GM18502 (cell line): ENCODE results near the gene KRT12.
"Not testable (repeated sequence)": the region's sequence is repeated elsewhere in the genome, so short reads cannot be mapped to it uniquely, and the experiment has no call there.

Experiments
- ATAC-seq: cut with Tn5 transposase; IDR thresholded peaks from one replicate; pipeline ENCODE4 v1.9.1; 2021; ENCODE audit warnings: mild to moderate bottlenecking; ENCODE audit not compliant: unreplicated experiment, poor library complexity

The KRT12 gene

DNA sequence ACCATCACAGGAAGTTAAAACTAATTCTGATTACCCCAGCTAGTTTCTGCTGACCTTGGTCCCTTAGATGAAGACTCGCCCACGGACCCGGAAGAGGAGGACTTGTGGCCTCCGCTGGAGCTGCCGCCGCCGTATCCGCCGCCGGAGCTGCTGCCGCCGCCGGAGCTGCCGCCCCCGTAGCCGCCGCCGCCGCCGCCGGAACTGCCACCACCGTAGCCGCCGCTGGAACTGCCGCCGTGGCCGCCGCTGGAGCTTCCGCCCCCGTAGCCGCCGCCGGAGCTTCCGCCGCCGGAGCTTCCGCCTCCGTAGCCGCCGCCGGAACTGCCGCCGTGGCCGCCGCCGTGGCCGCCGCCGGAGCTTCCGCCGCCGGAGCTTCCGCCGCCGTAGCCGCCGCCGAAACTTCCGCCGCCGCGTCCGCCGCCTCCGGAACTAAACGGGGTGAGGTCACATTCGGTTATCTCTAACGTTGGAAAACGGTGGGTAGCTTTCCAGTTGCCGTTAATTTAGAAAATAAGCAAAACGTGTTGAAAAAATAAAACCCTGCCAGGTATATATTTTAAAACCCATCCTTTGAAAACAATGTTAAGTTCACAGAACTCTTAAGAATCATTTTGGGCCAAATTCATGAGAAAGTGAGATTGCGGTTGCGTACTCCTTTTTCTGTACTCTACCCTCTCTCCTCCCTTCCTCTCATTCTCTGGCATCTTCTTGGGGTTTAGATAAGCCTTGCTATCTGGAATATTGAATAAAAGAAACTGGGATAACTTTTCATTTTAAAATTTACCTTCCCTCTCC is 48.1 kb downstream of the KRT12 start:
- ATAC-seq, result peak; percentile 76

DNA sequence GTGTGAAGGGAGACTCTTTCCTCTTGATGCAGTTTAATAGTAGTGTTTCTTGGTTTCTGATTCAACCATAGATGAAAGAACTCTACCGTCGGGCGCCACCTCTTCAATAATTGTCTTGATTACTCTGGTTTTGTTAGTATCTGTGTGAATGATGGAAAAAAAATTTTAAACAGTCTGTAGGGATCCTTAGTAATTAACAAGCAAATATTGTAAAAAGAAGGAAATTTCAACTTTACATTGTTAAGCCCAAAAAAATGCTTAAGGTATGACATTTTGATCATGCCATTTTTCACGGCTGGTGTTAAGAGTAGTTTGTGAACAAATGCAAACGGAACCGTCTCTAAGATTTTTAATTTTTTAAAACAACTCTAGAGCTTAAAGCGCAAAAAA is 48.7 kb downstream of the KRT12 start:
- ATAC-seq, result no peak

GRCh38 chr17:40817103-40817682 is 49.8 kb downstream of the KRT12 start:
- no peak for ATAC-seq

DNA sequence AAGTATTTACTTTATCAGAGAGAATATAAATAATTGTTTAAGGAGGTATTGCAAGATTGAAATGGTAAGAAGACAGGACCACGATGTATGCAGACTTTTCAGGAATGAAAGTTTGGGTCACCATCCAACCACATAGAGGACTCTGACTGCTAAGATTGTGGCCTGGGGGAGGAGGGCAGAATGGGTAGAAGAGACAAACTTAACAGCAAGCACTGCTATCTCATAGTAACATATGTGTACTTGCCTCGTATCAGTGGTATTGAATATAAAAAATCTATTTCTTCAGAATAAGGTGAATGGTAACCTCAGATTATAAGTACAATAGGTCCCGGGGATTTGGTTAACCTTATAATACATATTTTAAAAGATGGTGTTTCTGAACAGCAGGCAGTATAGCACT is 50.5 kb downstream of the KRT12 start:
- ATAC-seq, result no peak

DNA sequence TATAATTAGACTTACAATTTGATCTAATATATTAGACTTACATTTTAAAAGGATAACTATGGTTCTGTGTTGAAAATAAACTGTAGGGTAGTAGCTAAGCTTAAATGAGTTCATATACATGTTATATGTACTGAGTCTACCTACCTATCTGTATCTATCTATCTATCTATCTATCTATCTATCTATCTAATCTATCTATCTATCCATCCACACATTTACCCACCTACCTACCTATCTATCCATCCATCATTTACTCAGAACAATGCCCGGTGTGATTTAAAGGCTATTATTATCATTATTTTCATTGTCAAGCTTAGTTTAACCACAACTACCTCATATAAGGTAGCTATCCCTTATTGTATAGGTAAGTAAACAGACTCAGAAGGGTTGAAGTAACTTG is 51.6 kb downstream of the KRT12 start:
- ATAC-seq, result no peak

DNA sequence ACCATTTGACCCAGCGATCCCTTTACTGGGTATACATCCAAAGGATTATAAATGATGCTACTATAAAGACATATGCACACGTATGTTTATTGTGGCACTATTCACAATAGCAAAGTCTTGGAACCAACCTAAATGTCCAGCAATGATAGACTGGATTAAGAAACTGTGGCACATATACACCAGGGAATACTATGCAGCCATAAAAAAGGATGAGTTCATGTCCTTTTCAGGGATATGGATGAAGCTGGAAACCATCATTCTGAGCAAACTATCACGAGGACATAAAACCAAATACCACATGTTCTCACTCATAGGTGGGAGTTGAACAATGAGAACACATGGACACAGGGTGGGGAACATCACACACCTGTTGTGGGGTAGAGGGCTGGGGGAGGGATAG is 52.4 kb downstream of the KRT12 start:
- ATAC-seq, result not testable (repeated sequence)

DNA sequence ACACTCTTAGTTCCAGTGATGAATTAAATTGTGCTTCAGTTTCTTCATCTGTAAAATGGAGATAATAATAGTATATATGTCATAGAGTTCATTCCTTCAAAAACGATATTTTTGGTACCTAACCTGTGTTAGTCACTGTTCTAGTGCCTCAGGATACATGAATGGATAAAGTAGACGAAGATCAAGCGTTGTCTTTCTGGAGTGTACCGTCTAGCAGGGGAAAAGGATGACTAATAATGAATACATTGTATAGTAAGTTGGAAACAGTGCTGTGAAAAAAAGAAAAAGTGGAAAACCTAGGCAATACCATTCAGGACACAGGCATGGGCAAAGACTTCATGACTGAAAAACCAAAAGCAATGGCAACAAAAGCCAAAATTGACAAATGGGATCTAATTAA is 53.2 kb downstream of the KRT12 start:
- ATAC-seq, result no peak

DNA sequence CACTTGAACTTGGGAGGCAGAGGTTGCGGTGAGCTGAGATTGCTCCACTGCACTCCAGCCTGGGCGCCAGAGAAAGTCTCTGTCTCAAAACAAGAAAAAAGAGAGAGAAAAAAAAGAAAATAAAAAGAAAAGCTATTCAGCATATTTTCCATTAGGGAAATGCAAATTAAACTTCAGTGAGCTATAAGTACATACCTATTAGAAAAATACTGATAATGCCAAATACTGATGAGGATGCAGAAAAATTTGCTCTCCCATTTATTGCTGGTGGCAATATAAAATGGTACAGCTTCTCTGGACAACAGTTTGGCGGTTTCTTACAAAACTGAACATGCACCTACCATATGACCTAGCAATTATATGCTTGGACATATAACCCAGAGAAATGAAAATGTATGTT is 54.4 kb downstream of the KRT12 start:
- no peak for ATAC-seq
